ENCODE data around the gene MAPK9. TPM values are rescaled to one million over a fixed set of nuclear protein-coding genes. Genes with fewer than 3 reads are reported as not detected.

The MAPK9 gene
- total RNA-seq, 1 experiment from 2014 or later, result 44.1 TPM

DNA sequence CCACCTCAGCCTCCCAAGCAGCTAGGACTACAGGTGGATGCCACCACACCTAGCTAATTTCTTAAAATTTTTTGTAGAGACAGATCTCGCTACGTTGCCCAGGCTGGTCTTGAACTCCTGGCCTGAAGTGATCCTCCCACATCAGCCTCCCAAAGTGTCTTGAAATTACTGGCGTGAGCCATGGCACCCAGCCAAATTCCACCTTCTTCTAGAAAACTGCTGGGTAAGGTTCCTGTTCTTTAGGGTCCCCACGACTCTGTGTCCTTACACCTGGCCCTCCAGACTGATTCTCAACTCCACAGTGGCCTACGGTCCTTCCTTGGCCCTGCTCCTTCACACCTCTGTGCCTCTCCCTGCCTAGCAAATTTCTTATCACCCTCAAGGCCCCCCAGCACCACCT is 1.9 kb downstream of the MAPK9 start:
- in situ Hi-C loops (cut with HindIII; ENCODE audit: low pct_unique_long_range_greater_than_20kb, low sequenced_read_pairs) (no loop called here), intact Hi-C loops (cut with micrococcal nuclease; ENCODE audit: unreplicated experiment) (loop anchor here (5.0 kb wide), 1 partner anchor 37 kb away; no protein-coding TSS in a partner anchor)
- Histone ChIP-seq H3K4me3 (ENCODE audit: low read depth in 2 of 2, low read length in 2 of 2) (no peak overlapping the region; a peak in 1 of 4 replicates), H3K9me3 (ENCODE audit: control insufficient read depth, insufficient read depth, low read depth, low read length) (no peaks in the 10 kb centered on the region), H3K4me1 (ENCODE audit: control insufficient read depth, insufficient read depth, low read length) (peaks cover 15% of the 10 kb centered on the region), H3K27me3 (ENCODE audit: control insufficient read depth, insufficient read depth, low read length) (no peaks in the 10 kb centered on the region), H3K36me3 (ENCODE audit: control insufficient read depth, insufficient read depth, low read length) (no peaks in the 10 kb centered on the region; the same call in 1 of the 2 replicates), H3K27ac (ENCODE audit: low read length) (no peak overlapping the region)
- POLR2A ChIA-PET, result no interaction called here
- DNase-seq (ENCODE audit: low read depth, low spot score) (no peak), ATAC-seq (no peak)
- no TSS peak for BruUV-seq (replicated peaks)
- TF ChIP-seq SIN3A (IDR thresholded peaks at IDR 0.05; ENCODE audit: borderline replicate concordance, insufficient read depth, low read depth, low read length), result no peak
- TF ChIP-seq, protein P1, sequence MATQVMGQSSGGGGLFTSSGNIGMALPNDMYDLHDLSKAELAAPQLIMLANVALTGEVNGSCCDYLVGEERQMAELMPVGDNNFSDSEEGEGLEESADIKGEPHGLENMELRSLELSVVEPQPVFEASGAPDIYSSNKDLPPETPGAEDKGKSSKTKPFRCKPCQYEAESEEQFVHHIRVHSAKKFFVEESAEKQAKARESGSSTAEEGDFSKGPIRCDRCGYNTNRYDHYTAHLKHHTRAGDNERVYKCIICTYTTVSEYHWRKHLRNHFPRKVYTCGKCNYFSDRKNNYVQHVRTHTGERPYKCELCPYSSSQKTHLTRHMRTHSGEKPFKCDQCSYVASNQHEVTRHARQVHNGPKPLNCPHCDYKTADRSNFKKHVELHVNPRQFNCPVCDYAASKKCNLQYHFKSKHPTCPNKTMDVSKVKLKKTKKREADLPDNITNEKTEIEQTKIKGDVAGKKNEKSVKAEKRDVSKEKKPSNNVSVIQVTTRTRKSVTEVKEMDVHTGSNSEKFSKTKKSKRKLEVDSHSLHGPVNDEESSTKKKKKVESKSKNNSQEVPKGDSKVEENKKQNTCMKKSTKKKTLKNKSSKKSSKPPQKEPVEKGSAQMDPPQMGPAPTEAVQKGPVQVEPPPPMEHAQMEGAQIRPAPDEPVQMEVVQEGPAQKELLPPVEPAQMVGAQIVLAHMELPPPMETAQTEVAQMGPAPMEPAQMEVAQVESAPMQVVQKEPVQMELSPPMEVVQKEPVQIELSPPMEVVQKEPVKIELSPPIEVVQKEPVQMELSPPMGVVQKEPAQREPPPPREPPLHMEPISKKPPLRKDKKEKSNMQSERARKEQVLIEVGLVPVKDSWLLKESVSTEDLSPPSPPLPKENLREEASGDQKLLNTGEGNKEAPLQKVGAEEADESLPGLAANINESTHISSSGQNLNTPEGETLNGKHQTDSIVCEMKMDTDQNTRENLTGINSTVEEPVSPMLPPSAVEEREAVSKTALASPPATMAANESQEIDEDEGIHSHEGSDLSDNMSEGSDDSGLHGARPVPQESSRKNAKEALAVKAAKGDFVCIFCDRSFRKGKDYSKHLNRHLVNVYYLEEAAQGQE (IDR thresholded peaks at IDR 0.05; ENCODE audit: insufficient read depth in 1 of 2, low read depth in 2 of 2, low read length in 1 of 2), result no peak
- no peak for TF ChIP-seq POLR2AphosphoS5 (IDR thresholded peaks at IDR 0.05; ENCODE audit: low read depth, low read length)
- no peak for TF ChIP-seq TCF7L2 (IDR thresholded peaks at IDR 0.05; ENCODE audit: low read depth, low read length)
- CTCF ChIA-PET, result no interaction called here

DNA sequence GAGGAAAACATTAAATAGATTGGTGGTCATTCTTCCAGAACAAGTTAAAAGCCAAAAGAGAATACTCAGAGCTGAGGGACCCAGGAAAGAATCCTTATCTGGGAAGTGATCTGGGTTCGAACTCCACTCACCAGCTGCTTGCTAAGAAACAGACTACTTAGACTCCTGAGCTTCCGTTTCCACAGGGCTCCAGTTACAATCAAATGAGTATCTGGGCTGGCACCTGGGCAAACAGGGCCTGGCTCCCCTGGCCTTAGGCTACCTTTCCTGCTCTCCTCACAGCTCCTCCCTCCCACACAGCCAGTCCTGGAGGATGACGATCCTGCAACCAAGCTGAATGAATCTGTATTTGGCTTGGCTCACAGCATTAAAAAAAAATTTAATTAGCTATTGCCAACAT is 2.5 kb downstream of the MAPK9 start:
- ATAC-seq (no peak), DNase-seq (ENCODE audit: low read depth, low spot score) (no peak)
- TF ChIP-seq TCF7L2 (IDR thresholded peaks at IDR 0.05; ENCODE audit: low read depth, low read length) (no peak), SIN3A (IDR thresholded peaks at IDR 0.05; ENCODE audit: borderline replicate concordance, insufficient read depth, low read depth, low read length) (no peak), POLR2AphosphoS5 (IDR thresholded peaks at IDR 0.05; ENCODE audit: low read depth, low read length) (no peak)
- TF ChIP-seq, protein P2, sequence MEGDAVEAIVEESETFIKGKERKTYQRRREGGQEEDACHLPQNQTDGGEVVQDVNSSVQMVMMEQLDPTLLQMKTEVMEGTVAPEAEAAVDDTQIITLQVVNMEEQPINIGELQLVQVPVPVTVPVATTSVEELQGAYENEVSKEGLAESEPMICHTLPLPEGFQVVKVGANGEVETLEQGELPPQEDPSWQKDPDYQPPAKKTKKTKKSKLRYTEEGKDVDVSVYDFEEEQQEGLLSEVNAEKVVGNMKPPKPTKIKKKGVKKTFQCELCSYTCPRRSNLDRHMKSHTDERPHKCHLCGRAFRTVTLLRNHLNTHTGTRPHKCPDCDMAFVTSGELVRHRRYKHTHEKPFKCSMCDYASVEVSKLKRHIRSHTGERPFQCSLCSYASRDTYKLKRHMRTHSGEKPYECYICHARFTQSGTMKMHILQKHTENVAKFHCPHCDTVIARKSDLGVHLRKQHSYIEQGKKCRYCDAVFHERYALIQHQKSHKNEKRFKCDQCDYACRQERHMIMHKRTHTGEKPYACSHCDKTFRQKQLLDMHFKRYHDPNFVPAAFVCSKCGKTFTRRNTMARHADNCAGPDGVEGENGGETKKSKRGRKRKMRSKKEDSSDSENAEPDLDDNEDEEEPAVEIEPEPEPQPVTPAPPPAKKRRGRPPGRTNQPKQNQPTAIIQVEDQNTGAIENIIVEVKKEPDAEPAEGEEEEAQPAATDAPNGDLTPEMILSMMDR (IDR thresholded peaks at IDR 0.05), result no peak
- TF ChIP-seq, protein P1 (IDR thresholded peaks at IDR 0.05; ENCODE audit: insufficient read depth in 1 of 2, low read depth in 2 of 2, low read length in 1 of 2), result no peak
- CTCF ChIA-PET, result no interaction called here
- POLR2A ChIA-PET, result interaction anchor here (0.7 kb wide), 1 partner anchor 139 kb away, joined by 3 read pairs; no protein-coding TSS in a partner anchor
- Histone ChIP-seq H3K9me3 (ENCODE audit: control insufficient read depth, insufficient read depth, low read depth, low read length) (no peaks in the 10 kb centered on the region), H3K27me3 (ENCODE audit: control insufficient read depth, insufficient read depth, low read length) (no peaks in the 10 kb centered on the region), H3K27ac (ENCODE audit: low read length) (no peak overlapping the region), H3K4me3 (ENCODE audit: low read depth in 2 of 2, low read length in 2 of 2) (no peak overlapping the region), H3K36me3 (ENCODE audit: control insufficient read depth, insufficient read depth, low read length) (no peaks in the 10 kb centered on the region; the same call in 1 of the 2 replicates), H3K4me1 (ENCODE audit: control insufficient read depth, insufficient read depth, low read length) (peaks cover 15% of the 10 kb centered on the region)
- BruUV-seq (replicated peaks), result no TSS peak
- intact Hi-C loops (cut with micrococcal nuclease; ENCODE audit: unreplicated experiment) (no loop called here), in situ Hi-C loops (cut with HindIII; ENCODE audit: low pct_unique_long_range_greater_than_20kb, low sequenced_read_pairs) (no loop called here)

All from Panc1 (cell line).